22Rv1 (cell line): Measurements from ENCODE around the gene C1orf174.

Source experiments
- H3K27ac ChIP-seq: fragments of 450-650 bp; 2 replicates; pipeline ENCODE4 v1.5.1; 2017
- ZFX ChIP-seq: fragments of 450-650 bp; IDR thresholded peaks from 2 replicates; pipeline ENCODE4 v1.6.1; 2017; ENCODE audit warnings: antibody characterized with exemption, borderline replicate concordance
- TF ChIP-seq, protein P1 (sequence below): fragments of 450-650 bp; IDR thresholded peaks from 2 replicates; pipeline ENCODE4 v1.5.1; 2017; ENCODE audit warnings: mild to moderate bottlenecking

The C1orf174 gene

DNA sequence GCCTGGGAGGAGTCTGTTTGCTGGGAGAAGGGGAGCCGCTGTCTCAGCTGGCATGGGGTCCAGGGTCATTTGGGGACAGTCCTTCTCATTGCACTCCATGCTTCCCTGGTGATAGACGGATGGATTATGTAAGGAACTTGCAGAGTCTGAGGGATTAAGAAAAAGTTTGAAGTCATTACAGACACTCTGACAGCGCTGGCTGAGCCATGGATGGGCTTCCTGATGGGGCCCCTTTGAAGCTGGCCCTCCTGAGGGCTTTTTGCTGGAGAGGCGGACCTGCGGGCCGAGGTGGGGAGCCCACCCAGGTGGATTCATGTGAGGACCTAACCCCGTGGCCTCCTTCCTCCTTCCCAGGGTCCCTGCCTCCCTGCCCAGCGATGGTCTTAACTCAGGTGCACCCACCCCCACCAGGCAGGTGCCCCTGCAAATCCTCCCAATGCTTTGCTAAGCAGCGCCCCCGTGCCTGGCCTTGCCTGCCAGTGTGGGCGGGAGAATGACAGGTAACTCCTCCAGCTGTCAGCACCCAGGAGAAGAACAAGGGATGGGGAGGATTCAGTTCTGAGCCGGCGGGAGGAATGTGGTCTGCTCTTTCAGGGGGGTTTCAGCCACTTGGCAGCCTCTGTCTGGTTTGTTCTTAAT lies 24.2 kb upstream of the C1orf174 start:
- no peak overlapping the region for H3K27ac ChIP-seq
- TF ChIP-seq, protein P1, sequence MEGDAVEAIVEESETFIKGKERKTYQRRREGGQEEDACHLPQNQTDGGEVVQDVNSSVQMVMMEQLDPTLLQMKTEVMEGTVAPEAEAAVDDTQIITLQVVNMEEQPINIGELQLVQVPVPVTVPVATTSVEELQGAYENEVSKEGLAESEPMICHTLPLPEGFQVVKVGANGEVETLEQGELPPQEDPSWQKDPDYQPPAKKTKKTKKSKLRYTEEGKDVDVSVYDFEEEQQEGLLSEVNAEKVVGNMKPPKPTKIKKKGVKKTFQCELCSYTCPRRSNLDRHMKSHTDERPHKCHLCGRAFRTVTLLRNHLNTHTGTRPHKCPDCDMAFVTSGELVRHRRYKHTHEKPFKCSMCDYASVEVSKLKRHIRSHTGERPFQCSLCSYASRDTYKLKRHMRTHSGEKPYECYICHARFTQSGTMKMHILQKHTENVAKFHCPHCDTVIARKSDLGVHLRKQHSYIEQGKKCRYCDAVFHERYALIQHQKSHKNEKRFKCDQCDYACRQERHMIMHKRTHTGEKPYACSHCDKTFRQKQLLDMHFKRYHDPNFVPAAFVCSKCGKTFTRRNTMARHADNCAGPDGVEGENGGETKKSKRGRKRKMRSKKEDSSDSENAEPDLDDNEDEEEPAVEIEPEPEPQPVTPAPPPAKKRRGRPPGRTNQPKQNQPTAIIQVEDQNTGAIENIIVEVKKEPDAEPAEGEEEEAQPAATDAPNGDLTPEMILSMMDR = no peak
- no peak for TF ChIP-seq ZFX

DNA sequence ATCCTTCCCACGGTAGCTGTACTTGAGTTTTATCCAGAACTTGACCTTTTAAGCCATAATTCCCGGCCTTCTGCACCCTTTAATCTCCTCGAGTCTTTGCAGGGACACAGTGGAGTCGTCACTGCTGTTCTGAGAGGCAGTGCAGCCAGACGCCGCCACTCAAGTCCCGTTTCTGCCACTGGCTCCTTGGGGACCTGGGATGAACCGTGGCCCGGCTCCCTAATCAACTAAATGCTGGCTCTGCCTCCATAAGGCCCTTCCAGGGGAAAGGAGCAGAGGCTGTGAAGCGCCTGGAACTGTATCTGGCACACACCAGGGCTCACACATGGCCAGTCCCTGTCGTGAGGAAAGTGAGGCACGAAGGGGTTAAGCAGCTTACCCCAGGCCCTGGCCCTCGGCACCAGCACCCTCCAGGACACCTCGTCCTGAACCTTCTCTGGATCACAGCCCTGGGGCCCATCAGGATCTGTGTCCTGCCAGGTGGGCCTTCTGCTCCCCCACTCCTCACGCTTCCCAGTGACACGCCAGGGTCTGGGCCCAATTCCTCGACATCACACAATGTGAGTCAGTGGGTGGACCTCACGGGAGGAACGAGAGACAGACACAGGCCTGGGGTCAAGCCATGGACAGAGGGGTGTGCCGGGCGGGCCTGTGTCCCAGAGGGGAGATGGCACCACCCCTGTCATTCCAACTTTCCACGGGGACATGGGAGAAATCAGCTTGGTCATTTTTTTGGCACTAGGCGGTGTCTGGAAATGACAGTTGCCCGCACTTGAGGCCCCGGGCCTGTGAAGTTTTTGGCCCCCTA lies 23.5 kb upstream of the C1orf174 start:
- TF ChIP-seq, protein P1 = no peak
- TF ChIP-seq ZFX = no peak

GRCh38 chr1:3922851-3923250 lies 22.8 kb upstream of the C1orf174 start:
- H3K27ac ChIP-seq = no peak overlapping the region
- TF ChIP-seq ZFX = no peak
- TF ChIP-seq, protein P1 = no peak

More for the DNA sequence above, 23.5 kb upstream of the C1orf174 start:
- no peak overlapping the region for H3K27ac ChIP-seq

GRCh38 chr1:3922201-3922725 lies 22.2 kb upstream of the C1orf174 start:
- TF ChIP-seq, protein P1 = no peak
- no peak for TF ChIP-seq ZFX
- no peak overlapping the region for H3K27ac ChIP-seq

DNA sequence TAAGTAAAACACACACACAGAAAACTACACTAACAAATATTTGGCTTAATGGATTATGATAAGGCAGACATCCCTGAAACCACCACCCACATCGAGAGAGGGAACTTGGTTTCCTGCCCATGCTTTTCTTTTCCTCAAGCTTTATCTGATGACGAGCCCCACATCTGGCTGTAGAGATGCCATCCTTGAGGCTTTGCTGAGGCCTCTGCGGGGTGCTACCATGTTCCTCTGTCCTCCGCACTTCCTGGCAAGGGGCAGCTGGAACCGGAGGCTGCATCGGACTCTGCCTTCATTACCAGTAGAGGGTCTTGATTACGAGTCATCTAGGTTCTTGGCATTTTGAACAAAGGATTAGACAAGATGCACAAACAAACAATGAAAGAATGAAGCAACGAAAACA lies 21.7 kb upstream of the C1orf174 start:
- H3K27ac ChIP-seq = no peak overlapping the region
- TF ChIP-seq, protein P1 = no peak
- TF ChIP-seq ZFX = no peak

- H3K27ac ChIP-seq = no peak overlapping the region
- TF ChIP-seq, protein P1 = no peak
- no peak for TF ChIP-seq ZFX
Observed at GRCh38 chr1:3919706-3920105, 19.6 kb upstream of the C1orf174 start.
